Activated naive CD4-positive, alpha-beta T cell (primary cell): ENCODE measurements around the gene HMOX1.

ENCODE experiments used
- DNase-seq, 4 experiments: peaks; one replicate each; lab custom pipeline; 2025; lab: John Stamatoyannopoulos, UW

Gene HMOX1

GRCh38 chr22:35380537-35381423, at the start of gene HMOX1:
Gene HMOX1, plus strand, starts transcription at chr22:35381096. Its CDS starts 78 bp downstream, at chr22:35381174.
- DNase-seq = peak in 1 of 4 experiments; percentile 22

- DNase-seq = no peak
Observed at GRCh38 chr22:35332278-35332677, 48.6 kb upstream of the HMOX1 start.

- DNase-seq = no peak
Observed at GRCh38 chr22:35333220-35333619, 47.7 kb upstream of the HMOX1 start.

GRCh38 chr22:35334004-35334403, 46.9 kb upstream of the HMOX1 start:
- no peak for DNase-seq

- DNase-seq = no peak
Observed at GRCh38 chr22:35335468-35335867, 45.4 kb upstream of the HMOX1 start.

- no peak for DNase-seq
Observed at GRCh38 chr22:35335936-35336781, 44.7 kb upstream of the HMOX1 start.

- no peak for DNase-seq
Observed at GRCh38 chr22:35337932-35338331, 43.0 kb upstream of the HMOX1 start.

GRCh38 chr22:35341090-35341874, 39.6 kb upstream of the HMOX1 start:
- no peak for DNase-seq

GRCh38 chr22:35342390-35342789, 38.5 kb upstream of the HMOX1 start:
- DNase-seq = no peak

- no peak for DNase-seq
Observed at GRCh38 chr22:35343664-35344550, 37.0 kb upstream of the HMOX1 start.

GRCh38 chr22:35344956-35345690, 35.8 kb upstream of the HMOX1 start:
- DNase-seq = no peak

- DNase-seq = no peak
Observed at GRCh38 chr22:35345808-35346505, 34.9 kb upstream of the HMOX1 start.

GRCh38 chr22:35346596-35347220, 34.2 kb upstream of the HMOX1 start:
- DNase-seq = no peak

GRCh38 chr22:35347462-35347861, 33.4 kb upstream of the HMOX1 start:
- no peak for DNase-seq

- DNase-seq = no peak
Observed at GRCh38 chr22:35348026-35348590, 32.8 kb upstream of the HMOX1 start.

- no peak for DNase-seq
Observed at GRCh38 chr22:35348703-35349102, 32.2 kb upstream of the HMOX1 start.

GRCh38 chr22:35349368-35349703, 31.6 kb upstream of the HMOX1 start:
- no peak for DNase-seq

- DNase-seq = no peak
Observed at GRCh38 chr22:35349704-35350538, 31.0 kb upstream of the HMOX1 start.
